ENCODE measurements around the gene IL24. TPM values are rescaled to one million over a fixed set of nuclear protein-coding genes. Genes with fewer than 3 reads are reported as not detected.

The IL24 gene
- total RNA-seq, 6 donors from 2014 or later = 0.24 TPM; not detected in 5

DNA sequence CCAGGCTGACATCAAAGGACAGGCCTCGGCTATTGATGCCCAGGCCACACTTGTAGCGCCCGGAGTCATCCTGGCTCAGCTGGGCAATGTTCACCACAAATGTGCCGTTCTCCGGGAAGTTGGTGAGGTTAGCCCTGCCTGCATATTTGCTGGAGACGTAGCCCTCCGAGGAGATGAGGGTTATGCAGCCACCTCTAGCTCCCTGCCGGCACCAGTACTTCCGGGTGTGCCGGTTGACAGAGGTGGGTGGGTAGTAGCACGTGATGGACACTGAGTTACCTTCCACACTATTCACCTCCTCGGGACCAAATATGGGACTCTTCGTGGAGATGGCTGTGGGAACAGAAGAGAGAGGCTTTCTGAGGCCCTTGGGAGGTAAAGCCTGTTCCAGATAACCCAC lies 41.9 kb downstream of the IL24 start:
- no peaks in the 10 kb centered on the region for H3K27me3 ChIP-seq
- TF ChIP-seq POLR2A (IDR thresholded peaks at IDR 0.05) (peak in 1 of 4 donors; percentile 11), POLR2AphosphoS5 (IDR thresholded peaks at IDR 0.05) (no peak), EP300 (IDR thresholded peaks at IDR 0.05) (no peak)
- TF ChIP-seq, protein P1, sequence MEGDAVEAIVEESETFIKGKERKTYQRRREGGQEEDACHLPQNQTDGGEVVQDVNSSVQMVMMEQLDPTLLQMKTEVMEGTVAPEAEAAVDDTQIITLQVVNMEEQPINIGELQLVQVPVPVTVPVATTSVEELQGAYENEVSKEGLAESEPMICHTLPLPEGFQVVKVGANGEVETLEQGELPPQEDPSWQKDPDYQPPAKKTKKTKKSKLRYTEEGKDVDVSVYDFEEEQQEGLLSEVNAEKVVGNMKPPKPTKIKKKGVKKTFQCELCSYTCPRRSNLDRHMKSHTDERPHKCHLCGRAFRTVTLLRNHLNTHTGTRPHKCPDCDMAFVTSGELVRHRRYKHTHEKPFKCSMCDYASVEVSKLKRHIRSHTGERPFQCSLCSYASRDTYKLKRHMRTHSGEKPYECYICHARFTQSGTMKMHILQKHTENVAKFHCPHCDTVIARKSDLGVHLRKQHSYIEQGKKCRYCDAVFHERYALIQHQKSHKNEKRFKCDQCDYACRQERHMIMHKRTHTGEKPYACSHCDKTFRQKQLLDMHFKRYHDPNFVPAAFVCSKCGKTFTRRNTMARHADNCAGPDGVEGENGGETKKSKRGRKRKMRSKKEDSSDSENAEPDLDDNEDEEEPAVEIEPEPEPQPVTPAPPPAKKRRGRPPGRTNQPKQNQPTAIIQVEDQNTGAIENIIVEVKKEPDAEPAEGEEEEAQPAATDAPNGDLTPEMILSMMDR (IDR thresholded peaks at IDR 0.05) = no peak
- H3K4me3 ChIP-seq = no peak overlapping the region
- DNase-seq (no peak), ATAC-seq (ENCODE audit: low FRiP score in 2 of 2) (no peak)
- WGBS, 2 donors = 91 to 94% methylated on average over 2 to 13 of the region's 13 CpGs
- no peak overlapping the region for H3K27ac ChIP-seq
- no peaks in the 10 kb centered on the region for H3K9me3 ChIP-seq
- peaks cover 0 to 19% (median 7%) of the 10 kb centered on the region in 4 donors for H3K4me1 ChIP-seq
- H3K36me3 ChIP-seq = peaks cover 0 to 7% (median 0%) of the 10 kb centered on the region in 4 donors

DNA sequence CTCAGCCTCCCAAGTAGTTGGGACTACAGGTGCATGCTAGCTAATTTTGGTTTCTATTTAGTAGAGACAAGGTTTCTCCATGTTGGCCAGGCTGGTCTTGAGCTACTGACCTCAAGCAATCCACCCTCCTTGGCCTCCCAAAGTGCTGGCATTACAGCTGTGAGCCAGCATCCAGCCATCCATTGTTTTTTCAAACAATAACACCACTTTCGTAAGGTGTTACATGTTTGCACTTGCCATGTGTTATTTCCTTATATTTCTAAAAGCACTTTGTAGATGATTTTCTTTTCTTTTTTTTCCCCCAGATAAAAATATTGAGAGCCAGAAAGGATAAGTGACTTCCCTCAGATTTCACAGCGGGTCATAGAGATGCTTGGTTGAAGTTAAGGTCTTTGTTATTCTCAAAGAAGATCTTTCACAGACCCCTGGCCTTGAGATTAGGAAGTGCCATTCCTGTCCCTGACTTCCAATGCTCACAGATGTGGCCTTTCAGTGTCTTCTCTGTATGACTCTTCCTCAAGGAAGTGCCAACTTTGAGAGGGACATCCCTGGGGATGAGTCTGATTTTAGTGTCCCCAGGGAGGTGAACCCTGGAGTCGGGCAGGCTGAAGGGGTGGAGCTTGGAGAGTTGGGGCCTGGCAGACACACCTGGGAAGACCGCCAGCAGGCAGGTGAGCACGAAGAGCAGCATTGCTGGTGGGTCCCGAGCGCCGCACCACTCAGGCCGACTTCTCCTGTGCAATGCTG lies 42.8 kb downstream of the IL24 start:
- ATAC-seq (ENCODE audit: low FRiP score in 2 of 2) (no peak), DNase-seq (no peak)
- H3K27ac ChIP-seq = no peak overlapping the region
- peaks cover 0 to 19% (median 7%) of the 10 kb centered on the region in 4 donors for H3K4me1 ChIP-seq
- no peaks in the 10 kb centered on the region for H3K9me3 ChIP-seq
- no peaks in the 10 kb centered on the region for H3K27me3 ChIP-seq
- no peak overlapping the region for H3K4me3 ChIP-seq
- H3K36me3 ChIP-seq = peaks cover 0 to 7% (median 0%) of the 10 kb centered on the region in 4 donors
- TF ChIP-seq, protein P1 (IDR thresholded peaks at IDR 0.05) = no peak
- no peak for TF ChIP-seq POLR2AphosphoS5 (IDR thresholded peaks at IDR 0.05)
- no peak for TF ChIP-seq POLR2A (IDR thresholded peaks at IDR 0.05)
- no peak for TF ChIP-seq EP300 (IDR thresholded peaks at IDR 0.05)
- 75 to 79% methylated on average over 9 of the region's 9 CpGs for WGBS, 2 donors

DNA sequence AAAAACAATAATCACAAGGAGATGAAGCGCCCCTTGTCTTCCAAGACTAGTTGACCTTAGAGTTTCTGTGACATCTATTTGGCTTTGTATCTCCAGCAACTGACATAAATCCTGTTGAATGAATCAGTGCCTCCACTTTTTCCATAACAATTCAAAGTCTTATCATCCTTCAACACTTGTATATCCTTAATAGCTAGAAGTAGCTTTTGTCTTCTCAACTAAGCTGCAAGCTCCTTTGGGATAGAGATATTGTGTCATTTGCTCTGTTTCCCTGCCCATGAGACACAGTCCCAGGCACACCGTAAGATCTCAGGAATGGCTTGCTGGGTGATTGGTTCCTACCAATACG lies 43.3 kb downstream of the IL24 start:
- peak overlapping the region in 1 of 4 donors; percentile 30 for H3K27ac ChIP-seq
- H3K36me3 ChIP-seq = peaks cover 0 to 7% (median 0%) of the 10 kb centered on the region in 4 donors
- 89 to 95% methylated on average over 3 of the region's 3 CpGs for WGBS, 2 donors
- no peak for DNase-seq
- no peaks in the 10 kb centered on the region for H3K9me3 ChIP-seq
- TF ChIP-seq POLR2A (IDR thresholded peaks at IDR 0.05) = no peak
- TF ChIP-seq, protein P1 (IDR thresholded peaks at IDR 0.05) = no peak
- TF ChIP-seq POLR2AphosphoS5 (IDR thresholded peaks at IDR 0.05) = no peak
- TF ChIP-seq EP300 (IDR thresholded peaks at IDR 0.05) = no peak
- H3K4me3 ChIP-seq = no peak overlapping the region
- no peaks in the 10 kb centered on the region for H3K27me3 ChIP-seq
- H3K4me1 ChIP-seq = peaks cover 0 to 19% (median 7%) of the 10 kb centered on the region in 4 donors
- ATAC-seq (ENCODE audit: low FRiP score in 2 of 2) = no peak

DNA sequence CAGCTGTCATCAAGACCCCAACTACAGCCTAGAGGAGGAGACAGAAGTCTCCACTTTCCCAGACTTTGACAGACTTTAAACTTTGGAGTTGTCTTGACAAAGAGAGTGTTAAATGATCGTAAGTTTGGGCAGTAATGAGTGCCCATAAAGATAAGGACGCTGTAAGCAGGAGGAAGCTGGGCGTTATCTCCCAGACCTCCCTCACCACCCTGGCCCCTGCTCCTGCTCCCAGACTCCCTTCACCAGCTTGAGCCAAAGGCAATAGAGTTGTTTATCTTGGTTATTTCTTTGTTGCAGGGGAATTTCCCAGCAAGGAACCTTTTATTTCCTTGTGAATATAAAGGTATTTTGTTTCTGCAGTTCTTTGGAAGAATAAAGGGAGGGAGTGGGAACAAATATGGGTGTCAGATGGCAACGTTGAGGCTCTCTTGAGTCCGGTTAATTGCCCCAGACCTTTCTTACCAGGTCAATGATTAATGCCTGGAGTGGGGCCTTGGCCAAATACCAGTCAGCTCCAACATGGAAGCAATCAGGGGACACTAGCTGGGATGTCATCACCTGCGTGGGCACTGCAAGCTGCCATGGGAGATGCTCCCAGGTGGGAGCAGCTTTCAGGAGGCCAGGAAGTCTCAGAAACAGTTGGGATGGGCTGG lies 44.6 kb downstream of the IL24 start:
- Histone ChIP-seq H3K27ac (peak overlapping the region in 2 of 4 donors; percentile 21 to 48), H3K36me3 (peaks cover 0 to 4% (median 0%) of the 10 kb centered on the region in 4 donors), H3K4me3 (no peak overlapping the region), H3K4me1 (peaks cover 0 to 19% (median 8%) of the 10 kb centered on the region in 4 donors), H3K27me3 (no peaks in the 10 kb centered on the region), H3K9me3 (no peaks in the 10 kb centered on the region)
- no peak for TF ChIP-seq POLR2A (IDR thresholded peaks at IDR 0.05)
- TF ChIP-seq, protein P1 (IDR thresholded peaks at IDR 0.05) = no peak
- no peak for TF ChIP-seq POLR2AphosphoS5 (IDR thresholded peaks at IDR 0.05)
- TF ChIP-seq EP300 (IDR thresholded peaks at IDR 0.05) = no peak
- peak in 1 of 2 donors; percentile 52 for DNase-seq
- 47 to 51% methylated on average over 6 of the region's 6 CpGs for WGBS, 2 donors
- ATAC-seq (ENCODE audit: low FRiP score in 2 of 2) = no peak

Measured in upper lobe of left lung (tissue), 6 donors.